ENCODE data around the gene KCNQ1. TPM values are rescaled to one million over a fixed set of nuclear protein-coding genes. Genes with fewer than 3 reads are reported as not detected.

KCNQ1 gene
- total and polyA plus RNA-seq, 2 of the 13 experiments (the other 11 are each of a cell fraction or from before 2014, with no cell fraction given), result 0.02 to 0.08 TPM

DNA sequence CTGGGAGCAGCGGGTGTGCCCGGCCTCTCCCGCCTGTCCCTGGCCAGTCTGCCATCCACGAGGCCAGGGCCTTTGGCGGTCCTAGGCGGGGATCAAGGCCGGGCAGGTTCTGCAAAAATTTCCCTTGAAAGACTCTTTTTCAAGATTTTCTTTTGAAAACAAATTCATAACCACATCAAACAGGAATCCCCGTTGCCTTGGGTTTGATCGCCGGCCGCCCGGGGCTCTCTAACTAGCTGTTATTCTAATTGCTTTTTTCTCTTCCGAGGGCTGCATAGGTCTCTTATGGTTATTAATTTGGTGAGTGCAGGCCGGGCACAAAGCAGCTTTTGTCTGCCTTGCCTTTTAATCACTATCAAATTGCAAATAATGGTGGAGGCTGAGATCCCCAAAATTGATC lies 398.7 kb downstream of the KCNQ1 start:
- ChIA-PET CTCF (ENCODE audit: low intra/inter-chr PET ratio, low total read pairs) (no interaction called here), POLR2A (no interaction called here)
- Histone ChIP-seq H3K9ac (ENCODE audit: insufficient read depth, low read depth, low read length) (no peak overlapping the region), H3K4me3 (replicated peaks in 1 of 3; ENCODE audit: insufficient read depth in 1 of 3, low read depth in 2 of 3, low read length in 3 of 3) (no peak overlapping the region), H3K79me2 (ENCODE audit: insufficient read depth, low read length) (no peaks in the 10 kb centered on the region), H4K20me1 (ENCODE audit: insufficient read depth, low read length) (peaks cover 7% of the 10 kb centered on the region; the same call in 1 of the 2 replicates), H3K36me3 (replicated peaks in 1 of 2; ENCODE audit: control insufficient read depth in 1 of 2, insufficient read depth in 2 of 2, low read length in 2 of 2) (no peaks in the 10 kb centered on the region), H3K27ac (ENCODE audit: extremely low read length, insufficient read depth, low read length) (no peak overlapping the region), H3K27me3 (ENCODE audit: control insufficient read depth in 1 of 2, insufficient read depth in 2 of 2, low read length in 2 of 2) (peaks cover 16 to 90% of the 10 kb centered on the region in 2 experiments), H3K4me2 (ENCODE audit: low read depth, low read length) (no peak overlapping the region), H3K9me3 (ENCODE audit: low read length) (no peaks in the 10 kb centered on the region), H2AFZ (ENCODE audit: low read length) (no peak overlapping the region), H3K4me1 (ENCODE audit: insufficient read depth, low read length) (peaks cover 24% of the 10 kb centered on the region)
- intact Hi-C loops (cut with micrococcal nuclease; ENCODE audit: unreplicated experiment), result no loop called here
- no TSS peak for BruUV-seq (replicated peaks)
- 38% methylated on average over 10 of the region's 14 CpGs for WGBS (ENCODE audit: low lambda C conversion rate)
- TF ChIP-seq KLF13 (CRISPR knock-in tag; IDR thresholded peaks at IDR 0.05) (no peak), STAT5B (CRISPR knock-in tag; IDR thresholded peaks at IDR 0.05) (no peak), SMARCC2 (IDR thresholded peaks at IDR 0.05) (no peak), ZNF841 (CRISPR knock-in tag; IDR thresholded peaks at IDR 0.05; ENCODE audit: borderline replicate concordance) (no peak), ZIK1 (CRISPR knock-in tag; IDR thresholded peaks at IDR 0.05; ENCODE audit: borderline replicate concordance, low read depth) (no peak), ZNF674 (CRISPR knock-in tag; IDR thresholded peaks at IDR 0.05; ENCODE audit: low read depth) (no peak), MEF2D (CRISPR knock-in tag; IDR thresholded peaks at IDR 0.05) (no peak)
- TF ChIP-seq, protein P1, sequence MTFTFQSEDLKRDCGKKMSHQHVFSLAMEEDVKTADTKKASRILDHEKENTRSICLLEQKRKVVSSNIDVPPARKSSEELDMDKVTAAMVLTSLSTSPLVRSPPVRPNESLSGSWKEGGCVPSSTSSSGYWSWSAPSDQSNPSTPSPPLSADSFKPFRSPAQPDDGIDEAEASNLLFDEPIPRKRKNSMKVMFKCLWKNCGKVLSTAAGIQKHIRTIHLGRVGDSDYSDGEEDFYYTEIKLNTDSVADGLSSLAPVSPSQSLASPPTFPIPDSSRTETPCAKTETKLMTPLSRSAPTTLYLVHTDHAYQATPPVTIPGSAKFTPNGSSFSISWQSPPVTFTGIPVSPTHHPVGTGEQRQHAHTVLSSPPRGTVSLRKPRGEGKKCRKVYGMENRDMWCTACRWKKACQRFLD (CRISPR knock-in tag; IDR thresholded peaks at IDR 0.05; ENCODE audit: borderline replicate concordance), result no peak
- TF ChIP-seq, protein P2, sequence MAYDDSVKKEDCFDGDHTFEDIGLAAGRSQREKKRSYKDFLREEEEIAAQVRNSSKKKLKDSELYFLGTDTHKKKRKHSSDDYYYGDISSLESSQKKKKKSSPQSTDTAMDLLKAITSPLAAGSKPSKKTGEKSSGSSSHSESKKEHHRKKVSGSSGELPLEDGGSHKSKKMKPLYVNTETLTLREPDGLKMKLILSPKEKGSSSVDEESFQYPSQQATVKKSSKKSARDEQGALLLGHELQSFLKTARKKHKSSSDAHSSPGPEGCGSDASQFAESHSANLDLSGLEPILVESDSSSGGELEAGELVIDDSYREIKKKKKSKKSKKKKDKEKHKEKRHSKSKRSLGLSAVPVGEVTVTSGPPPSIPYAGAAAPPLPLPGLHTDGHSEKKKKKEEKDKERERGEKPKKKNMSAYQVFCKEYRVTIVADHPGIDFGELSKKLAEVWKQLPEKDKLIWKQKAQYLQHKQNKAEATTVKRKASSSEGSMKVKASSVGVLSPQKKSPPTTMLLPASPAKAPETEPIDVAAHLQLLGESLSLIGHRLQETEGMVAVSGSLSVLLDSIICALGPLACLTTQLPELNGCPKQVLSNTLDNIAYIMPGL (CRISPR knock-in tag; IDR thresholded peaks at IDR 0.05; ENCODE audit: borderline replicate concordance in 1 of 2, low read depth in 1 of 2), result no peak
- TF ChIP-seq, protein P3, sequence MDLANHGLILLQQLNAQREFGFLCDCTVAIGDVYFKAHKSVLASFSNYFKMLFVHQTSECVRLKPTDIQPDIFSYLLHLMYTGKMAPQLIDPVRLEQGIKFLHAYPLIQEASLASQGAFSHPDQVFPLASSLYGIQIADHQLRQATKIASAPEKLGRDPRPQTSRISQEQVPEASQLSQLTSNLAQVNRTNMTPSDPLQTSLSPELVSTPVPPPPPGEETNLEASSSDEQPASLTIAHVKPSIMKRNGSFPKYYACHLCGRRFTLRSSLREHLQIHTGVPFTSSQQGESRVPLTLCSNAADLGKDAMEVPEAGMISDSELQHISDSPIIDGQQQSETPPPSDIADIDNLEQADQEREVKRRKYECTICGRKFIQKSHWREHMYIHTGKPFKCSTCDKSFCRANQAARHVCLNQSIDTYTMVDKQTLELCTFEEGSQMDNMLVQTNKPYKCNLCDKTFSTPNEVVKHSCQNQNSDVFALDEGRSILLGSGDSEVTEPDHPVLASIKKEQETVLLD (CRISPR knock-in tag; IDR thresholded peaks at IDR 0.05; ENCODE audit: low read depth), result no peak
- TF ChIP-seq, protein P4, sequence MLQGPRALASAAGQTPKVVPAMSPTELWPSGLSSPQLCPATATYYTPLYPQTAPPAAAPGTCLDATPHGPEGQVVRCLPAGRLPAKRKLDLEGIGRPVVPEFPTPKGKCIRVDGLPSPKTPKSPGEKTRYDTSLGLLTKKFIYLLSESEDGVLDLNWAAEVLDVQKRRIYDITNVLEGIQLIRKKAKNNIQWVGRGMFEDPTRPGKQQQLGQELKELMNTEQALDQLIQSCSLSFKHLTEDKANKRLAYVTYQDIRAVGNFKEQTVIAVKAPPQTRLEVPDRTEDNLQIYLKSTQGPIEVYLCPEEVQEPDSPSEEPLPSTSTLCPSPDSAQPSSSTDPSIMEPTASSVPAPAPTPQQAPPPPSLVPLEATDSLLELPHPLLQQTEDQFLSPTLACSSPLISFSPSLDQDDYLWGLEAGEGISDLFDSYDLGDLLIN (CRISPR knock-in tag; IDR thresholded peaks at IDR 0.05; ENCODE audit: borderline replicate concordance), result no peak
- DNase-seq (ENCODE audit: low spot score) (no peak), FAIRE-seq (no peak), ATAC-seq (no peak)
- in situ Hi-C loops (cut with HindIII; ENCODE audit: extremely low pct_ligation_motif_present, low pct_unique_long_range_greater_than_20kb), result no loop called here

Data from HepG2 (cell line).